Neural progenitor cell (in vitro differentiated cells): ENCODE results near the gene HOXB9. TPM values are rescaled to one million over a fixed set of nuclear protein-coding genes. Genes with fewer than 3 reads are reported as not detected.

ENCODE experiments used
- DNase-seq: peaks from one replicate; pipeline ENCODE4 v3.0.0-alpha.2; 2016; ENCODE audit warnings: low spot score
- H2AFZ ChIP-seq: fragments of 200-600 bp; sonication (generic); replicated peaks from 2 replicates; pipeline ENCODE4 v1.6.1; 2016; ENCODE audit warnings: antibody characterized with exemption
- H3F3A ChIP-seq: fragments of 200-600 bp; sonication (generic); 2 replicates; pipeline ENCODE4 v1.6.1; 2016; ENCODE audit warnings: antibody characterized with exemption, low read depth
- H3K27ac ChIP-seq: fragments of 200-600 bp; sonication (generic); 2 replicates; pipeline ENCODE4 v1.5.1; 2016; ENCODE audit warnings: mild to moderate bottlenecking
- H3K27me3 ChIP-seq: fragments of 200-600 bp; sonication (generic); 2 replicates; pipeline ENCODE4 v1.6.1; 2016; ENCODE audit warnings: mild to moderate bottlenecking, moderate library complexity
- H3K36me3 ChIP-seq: fragments of 200-600 bp; sonication (generic); 2 replicates; pipeline ENCODE4 v1.5.1; 2016
- H3K4me1 ChIP-seq: fragments of 200-600 bp; sonication (generic); 2 replicates; pipeline ENCODE4 v1.6.1; 2016; ENCODE audit warnings: mixed run types
- H3K4me2 ChIP-seq: fragments of 200-600 bp; sonication (generic); 2 replicates; pipeline ENCODE4 v1.6.1; 2016
- H3K4me3 ChIP-seq: fragments of 200-600 bp; sonication (generic); 2 replicates; pipeline ENCODE4 v1.5.1; 2016
- H3K79me2 ChIP-seq: fragments of 200-600 bp; sonication (generic); 2 replicates; pipeline ENCODE4 v1.6.1; 2016; ENCODE audit warnings: low read depth
- H3K9ac ChIP-seq: fragments of 200-600 bp; sonication (generic); 2 replicates; pipeline ENCODE4 v1.6.1; 2016
- H3K9me3 ChIP-seq: fragments of 200-600 bp; sonication (generic); 2 replicates; pipeline ENCODE4 v1.5.1; 2016; ENCODE audit warnings: low read depth
- H4K20me1 ChIP-seq: fragments of 200-600 bp; sonication (generic); 2 replicates; pipeline ENCODE4 v1.6.1; 2016; ENCODE audit warnings: low read depth
- H3K27ac Mint-ChIP-seq: 3 replicates; pipeline ENCODE4 v1.8.0; 2021; ENCODE audit warnings: mixed read lengths
- H3K27me3 Mint-ChIP-seq: 2 replicates; pipeline ENCODE4 v1.8.0; 2022; ENCODE audit warnings: low read depth, mild to moderate bottlenecking, inconsistent platforms, moderate library complexity, mixed read lengths; ENCODE audit not compliant: insufficient read depth
- H3K36me3 Mint-ChIP-seq: 3 replicates; pipeline ENCODE4 v1.8.0; 2021; ENCODE audit warnings: mixed read lengths
- H3K4me1 Mint-ChIP-seq: 3 replicates; pipeline ENCODE4 v1.8.0; 2021; ENCODE audit warnings: mixed read lengths
- H3K4me3 Mint-ChIP-seq: 3 replicates; pipeline ENCODE4 v1.8.0; 2021; ENCODE audit warnings: mild to moderate bottlenecking, moderate library complexity, mixed read lengths
- H3K9me3 Mint-ChIP-seq: 3 replicates; pipeline ENCODE4 v1.8.0; 2020; ENCODE audit warnings: mixed read lengths
- CTCF ChIP-seq: fragments of 200-600 bp; sonication (generic); IDR thresholded peaks from 2 replicates; pipeline ENCODE4 v1.5.1; 2017; ENCODE audit warnings: antibody characterized with exemption, mild to moderate bottlenecking
- EZH2 ChIP-seq: fragments of 200-600 bp; sonication (generic); IDR thresholded peaks from 2 replicates; pipeline ENCODE4 v1.6.1; 2017; ENCODE audit warnings: antibody characterized with exemption, mild to moderate bottlenecking, moderate library complexity
- EZH2phosphoT487 ChIP-seq: fragments of 200-600 bp; sonication (generic); IDR thresholded peaks from 2 replicates; pipeline ENCODE4 v1.6.1; 2017; ENCODE audit warnings: antibody characterized with exemption
- total RNA-seq: library from RNA; depleted of rRNA; stranded (reverse); fragments of >200 nt; gene quantifications from 2 replicates; pipeline ENCODE4 v1.2.3, GENCODE V29; 2015; ENCODE audit warnings: low replicate concordance

HOXB9 gene
- total RNA-seq, 1 donor from 2014 or later = not detected

- Mint-ChIP-seq H3K4me3 (no peak overlapping the region), H3K36me3 (peaks cover 1% of the 10 kb centered on the region), H3K9me3 (peaks cover 17% of the 10 kb centered on the region), H3K27ac (no peak overlapping the region), H3K4me1 (no peaks in the 10 kb centered on the region), H3K27me3 (peaks cover 97% of the 10 kb centered on the region)
- H3K27me3 ChIP-seq = peaks cover 100% of the 10 kb centered on the region
- no peak for DNase-seq
- H3K79me2 ChIP-seq = no peaks in the 10 kb centered on the region
- H3K9me3 ChIP-seq = no peaks in the 10 kb centered on the region
- no peaks in the 10 kb centered on the region for H3K36me3 ChIP-seq
- H3K4me2 ChIP-seq = no peak overlapping the region
- H3K9ac ChIP-seq = no peak overlapping the region
- H4K20me1 ChIP-seq = peaks cover 94% of the 10 kb centered on the region
- no peak overlapping the region for H2AFZ ChIP-seq
- no peaks in the 10 kb centered on the region for H3F3A ChIP-seq
- H3K4me1 ChIP-seq = no peaks in the 10 kb centered on the region
- no peak for TF ChIP-seq EZH2phosphoT487
- TF ChIP-seq EZH2 = peak; percentile 97
- no peak overlapping the region for H3K4me3 ChIP-seq
- no peak overlapping the region for H3K27ac ChIP-seq
Measured at GRCh38 chr17:48601539-48602425, 24.4 kb downstream of the HOXB9 start.

- no peak overlapping the region for H3K9ac ChIP-seq
- no peak overlapping the region for H3K4me3 ChIP-seq
- peaks cover 97% of the 10 kb centered on the region for H3K27me3 Mint-ChIP-seq
- H3K9me3 Mint-ChIP-seq = peaks cover 17% of the 10 kb centered on the region
- H3K27ac ChIP-seq = no peak overlapping the region
- no peaks in the 10 kb centered on the region for H3F3A ChIP-seq
- H3K4me3 Mint-ChIP-seq = no peak overlapping the region
- peaks cover 1% of the 10 kb centered on the region for H3K36me3 Mint-ChIP-seq
- H3K4me2 ChIP-seq = no peak overlapping the region
- no peaks in the 10 kb centered on the region for H3K36me3 ChIP-seq
- H3K4me1 Mint-ChIP-seq = peaks cover 2% of the 10 kb centered on the region
- H2AFZ ChIP-seq = no peak overlapping the region
- no peaks in the 10 kb centered on the region for H3K4me1 ChIP-seq
- H4K20me1 ChIP-seq = peaks cover 94% of the 10 kb centered on the region
- no peaks in the 10 kb centered on the region for H3K79me2 ChIP-seq
- DNase-seq = no peak
- TF ChIP-seq EZH2phosphoT487 (no peak), EZH2 (no peak), CTCF (no peak)
- H3K9me3 ChIP-seq = no peaks in the 10 kb centered on the region
- H3K27me3 ChIP-seq = peaks cover 100% of the 10 kb centered on the region
- H3K27ac Mint-ChIP-seq = no peak overlapping the region
Measured at GRCh38 chr17:48601207-48601538, 25.0 kb downstream of the HOXB9 start.

- peaks cover 17% of the 10 kb centered on the region for H3K9me3 Mint-ChIP-seq
- peaks cover 1% of the 10 kb centered on the region for H3K36me3 Mint-ChIP-seq
- H3K27me3 Mint-ChIP-seq = peaks cover 97% of the 10 kb centered on the region
- no peak overlapping the region for H3K27ac ChIP-seq
- peaks cover 2% of the 10 kb centered on the region for H3K4me1 Mint-ChIP-seq
- peak; percentile 76 for TF ChIP-seq EZH2
- TF ChIP-seq EZH2phosphoT487 = peak; percentile 52
- no peak for TF ChIP-seq CTCF
- no peak overlapping the region for H3K4me2 ChIP-seq
- H3K79me2 ChIP-seq = no peaks in the 10 kb centered on the region
- no peaks in the 10 kb centered on the region for H3K4me1 ChIP-seq
- no peak overlapping the region for H3K4me3 Mint-ChIP-seq
- peaks cover 100% of the 10 kb centered on the region for H3K27me3 ChIP-seq
- no peak overlapping the region for H2AFZ ChIP-seq
- H3K9ac ChIP-seq = no peak overlapping the region
- no peak overlapping the region for H3K27ac Mint-ChIP-seq
- H4K20me1 ChIP-seq = peaks cover 96% of the 10 kb centered on the region
- no peaks in the 10 kb centered on the region for H3K9me3 ChIP-seq
- no peaks in the 10 kb centered on the region for H3F3A ChIP-seq
- H3K36me3 ChIP-seq = no peaks in the 10 kb centered on the region
- no peak overlapping the region for H3K4me3 ChIP-seq
- no peak for DNase-seq
Measured at GRCh38 chr17:48600244-48601098, 25.7 kb downstream of the HOXB9 start.
